Measurements from ENCODE around the gene NUP210L. TPM values are rescaled to one million over a fixed set of nuclear protein-coding genes. Genes with fewer than 3 reads are reported as not detected.
A peak's percentile ranks its signal among the peaks of the same experiment; 100 is the strongest.
"Not testable (repeated sequence)": the region's sequence is repeated elsewhere in the genome, so short reads cannot be mapped to it uniquely, and the experiment has no call there.

Gene NUP210L
- total RNA-seq, 1 experiment from 2014 or later = not detected

GRCh38 chr1:154100141-154100540 is 54.7 kb downstream of the NUP210L start:
- DNase-seq (ENCODE audit: low read depth) = not testable (repeated sequence)

DNA sequence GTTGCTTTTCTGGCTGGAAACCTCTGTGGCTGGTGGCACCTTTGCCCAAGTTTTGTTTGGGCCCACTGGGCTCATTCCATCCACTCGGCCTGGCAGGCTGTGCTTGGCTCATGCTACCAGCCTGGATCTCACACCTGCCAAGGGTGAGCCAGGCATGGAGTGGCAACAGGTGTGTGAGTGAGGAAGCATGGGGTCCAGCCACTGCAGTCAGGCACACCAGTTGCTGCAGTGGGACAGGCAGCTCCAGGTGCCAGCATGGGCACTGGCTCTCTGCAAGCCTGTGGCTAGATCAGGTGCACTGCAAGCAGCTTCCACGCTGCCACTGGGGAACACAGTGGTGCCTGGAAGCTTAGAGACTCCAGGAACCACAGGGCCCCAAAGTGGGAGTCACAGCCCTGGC is 57.0 kb downstream of the NUP210L start:
- DNase-seq (ENCODE audit: low read depth) = no peak

- DNase-seq (ENCODE audit: low read depth) = no peak
Observed at GRCh38 chr1:154095456-154096060, 59.3 kb downstream of the NUP210L start.

- DNase-seq (ENCODE audit: low read depth) = no peak
Observed at GRCh38 chr1:154094411-154094810, 60.5 kb downstream of the NUP210L start.

GRCh38 chr1:154093699-154094098 is 61.2 kb downstream of the NUP210L start:
- no peak for DNase-seq (ENCODE audit: low read depth)

DNA sequence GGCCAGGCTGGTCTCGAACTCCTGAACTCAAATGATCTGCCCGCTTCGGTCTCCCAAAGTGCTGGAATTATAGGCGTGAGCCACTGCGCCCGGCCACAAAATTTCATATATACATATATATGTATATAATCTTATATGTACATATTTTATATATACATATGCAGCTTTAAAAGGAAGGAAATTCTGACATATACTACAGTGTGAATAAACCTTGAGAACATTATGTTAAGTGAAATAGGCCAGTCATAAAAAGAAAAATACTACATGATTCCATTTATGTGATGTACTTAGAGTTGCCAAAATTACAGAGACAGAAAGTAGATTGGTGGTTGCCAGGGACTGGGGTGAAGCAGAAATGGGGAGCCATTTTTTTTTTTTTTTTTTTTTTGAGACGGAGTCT is 63.2 kb downstream of the NUP210L start:
- no peak for DNase-seq (ENCODE audit: low read depth)

- no peak for DNase-seq (ENCODE audit: low read depth)
Observed at GRCh38 chr1:154087574-154087973, 67.3 kb downstream of the NUP210L start.

GRCh38 chr1:154083057-154083456 is 71.8 kb downstream of the NUP210L start:
- DNase-seq (ENCODE audit: low read depth) = not testable (repeated sequence)

DNA sequence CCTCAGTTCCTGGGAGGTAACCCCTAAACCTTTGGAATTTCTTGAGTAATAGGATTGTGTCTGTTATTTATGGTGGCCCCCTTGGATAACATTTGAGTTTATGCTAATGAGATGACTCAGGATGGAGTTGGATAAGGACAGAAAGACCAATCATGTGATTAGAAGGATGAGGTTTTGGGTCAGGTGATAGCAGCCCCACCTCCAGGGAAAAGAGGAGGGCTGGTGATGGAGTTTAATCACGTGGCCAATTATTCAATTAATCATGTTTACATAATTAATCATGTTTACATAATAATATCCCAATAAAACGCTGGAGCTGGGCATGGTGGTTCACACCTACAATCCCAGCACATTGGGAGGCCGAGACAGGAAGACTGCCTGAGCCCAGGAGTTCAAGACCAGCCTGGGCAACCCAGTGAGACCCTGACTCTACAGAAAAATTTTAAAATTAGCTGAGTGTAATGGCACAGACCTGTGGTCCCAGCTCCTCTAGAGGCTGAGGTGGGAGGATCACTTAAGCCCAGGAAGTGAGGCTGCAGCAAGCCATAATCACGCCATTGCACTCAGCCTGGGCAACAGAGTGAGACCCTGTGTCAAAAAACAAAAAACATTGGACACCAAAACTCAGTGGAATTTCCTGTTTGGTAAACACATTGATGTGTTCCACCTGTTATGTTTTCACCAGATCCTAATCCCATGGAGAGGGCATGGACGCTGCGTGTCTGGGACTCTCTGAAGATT is 73.3 kb downstream of the NUP210L start:
- DNase-seq (ENCODE audit: low read depth) = peak; percentile 19

DNA sequence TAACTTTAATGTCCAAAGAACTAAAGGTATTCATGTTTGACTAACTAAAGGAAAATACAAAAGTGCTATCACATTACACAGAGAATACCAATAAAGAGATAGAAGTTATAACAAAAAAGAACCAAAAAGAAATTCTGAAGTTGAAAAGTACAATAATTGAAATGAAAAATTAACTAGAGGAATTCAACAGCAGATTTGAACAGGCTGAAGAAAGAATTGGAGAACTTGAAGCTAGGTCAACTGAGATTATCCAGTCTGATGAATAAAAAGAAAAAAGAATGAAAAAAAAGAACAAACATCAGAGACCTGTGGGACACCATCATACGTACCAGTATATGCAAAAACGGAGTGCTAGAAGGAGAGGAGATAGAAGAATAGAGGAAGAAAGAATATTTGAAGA is 78.5 kb downstream of the NUP210L start:
- DNase-seq (ENCODE audit: low read depth) = no peak

- no peak for DNase-seq (ENCODE audit: low read depth)
Observed at GRCh38 chr1:154075746-154076145, 79.1 kb downstream of the NUP210L start.

DNA sequence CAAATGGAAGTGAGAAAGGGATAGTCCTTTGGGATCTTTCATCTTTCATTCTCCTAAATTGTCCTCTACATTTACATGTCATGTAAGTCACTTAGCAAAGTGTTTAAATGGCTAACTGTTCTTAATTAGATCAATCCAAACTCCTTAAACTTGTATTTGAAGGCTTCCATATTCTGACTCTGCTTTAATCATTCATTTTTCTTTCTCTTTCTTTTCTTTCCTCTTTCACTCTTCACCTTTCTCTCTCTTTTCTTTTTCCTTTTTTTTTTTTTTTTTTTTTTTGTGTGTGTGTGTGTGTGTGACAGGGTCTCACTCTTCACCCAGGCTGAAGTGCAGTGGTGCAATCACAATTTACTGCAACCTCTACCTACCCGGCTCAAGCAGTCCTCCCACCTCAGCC is 92.6 kb downstream of the NUP210L start:
- DNase-seq (ENCODE audit: low read depth) = no peak

GRCh38 chr1:154047436-154047835 is 107.4 kb downstream of the NUP210L start:
- not testable (repeated sequence) for DNase-seq (ENCODE audit: low read depth)

GRCh38 chr1:154033697-154034096 is 121.2 kb downstream of the NUP210L start:
- not testable (repeated sequence) for DNase-seq (ENCODE audit: low read depth)

DNA sequence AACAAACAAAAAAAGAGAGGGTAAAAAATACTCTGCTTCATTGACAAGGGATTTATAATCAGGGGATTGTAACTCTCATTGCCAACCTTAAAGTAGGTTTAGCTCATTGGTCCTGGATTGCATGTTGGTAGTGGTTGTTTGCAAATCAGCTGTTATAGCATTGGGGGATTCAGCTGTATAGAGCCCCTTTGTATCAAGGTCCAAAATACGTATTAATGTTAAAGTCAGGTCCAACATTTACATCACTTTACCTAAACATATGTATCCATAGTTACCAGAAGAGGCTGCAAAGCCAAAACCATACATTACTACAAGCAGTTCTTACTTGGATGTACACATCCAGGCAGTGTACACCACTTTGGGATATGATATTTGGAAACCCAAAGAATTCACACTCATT is 134.9 kb downstream of the NUP210L start:
- no peak for DNase-seq (ENCODE audit: low read depth)

- no peak for DNase-seq (ENCODE audit: low read depth)
Observed at GRCh38 chr1:154019269-154019668, 135.6 kb downstream of the NUP210L start.

GRCh38 chr1:154014154-154014907 is 140.5 kb downstream of the NUP210L start:
- DNase-seq (ENCODE audit: low read depth) = peak; percentile 49

DNA sequence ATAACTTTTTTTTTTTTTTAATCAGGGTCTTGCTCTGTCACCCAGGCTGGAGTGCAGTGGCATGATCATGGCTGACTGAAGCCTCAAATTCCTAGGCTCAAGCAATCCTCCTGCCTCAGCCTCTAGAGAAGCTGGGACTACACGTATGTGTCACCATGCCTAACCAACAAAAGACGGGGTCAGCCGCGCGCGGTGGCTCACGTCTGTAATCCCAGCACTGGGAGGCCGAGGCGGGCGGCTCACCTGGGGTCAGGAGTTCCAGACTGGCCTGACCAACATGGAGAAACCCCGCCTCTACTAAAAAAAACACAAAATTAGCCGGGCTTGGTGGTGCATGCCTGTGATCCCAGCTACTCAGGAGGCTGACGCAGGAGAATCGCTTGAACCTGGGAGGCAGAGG is 142.3 kb downstream of the NUP210L start:
- not testable (repeated sequence) for DNase-seq (ENCODE audit: low read depth)

- no peak for DNase-seq (ENCODE audit: low read depth)
Observed at GRCh38 chr1:154012129-154012528, 142.7 kb downstream of the NUP210L start.

- peak; percentile 65 for DNase-seq (ENCODE audit: low read depth)
Observed at GRCh38 chr1:154006136-154006535, 148.7 kb downstream of the NUP210L start.

- no peak for DNase-seq (ENCODE audit: low read depth)
Observed at GRCh38 chr1:154000420-154000819, 154.5 kb downstream of the NUP210L start.

GRCh38 chr1:153996882-153997281 is 158.0 kb downstream of the NUP210L start:
- not testable (repeated sequence) for DNase-seq (ENCODE audit: low read depth)

- DNase-seq (ENCODE audit: low read depth) = no peak
Observed at GRCh38 chr1:153995640-153996039, 159.2 kb downstream of the NUP210L start.

All from M059J (cell line).